GM12878 (cell line): ENCODE measurements around the gene LEKR1. TPM values are rescaled to one million over a fixed set of nuclear protein-coding genes. Genes with fewer than 3 reads are reported as not detected.
A peak's percentile ranks its signal among the peaks of the same experiment; 100 is the strongest.

ENCODE experiments used
- ATAC-seq: fragments of 200-7000 bp; cut with Tn5 transposase; 3 replicates; pipeline ENCODE4 v1.9.1; 2020; ENCODE audit warnings: mild to moderate bottlenecking, moderate library complexity
- BruUV-seq: library from RNA; stranded (reverse); fragments of 400-500 nt; replicated peaks from 2 replicates; lab custom pipeline; 2021; lab: Mats Ljungman, UMichigan
- CTCF ChIA-PET: fragments of 300-600 bp; sonication (Branson Sonifier 250); formaldehyde crosslinking; extraction: SDS; loops from one replicate; lab custom pipeline; 2021; ENCODE audit warnings: inconsistent platforms; lab: Yijun Ruan, JAX
- POLR2A ChIA-PET: fragments of 350-600 bp; formaldehyde crosslinking; extraction: SDS; loops from one replicate; lab custom pipeline; 2021; ENCODE audit warnings: inconsistent platforms; lab: Charles Lee
- RAD21 ChIA-PET: fragments of 300-600 bp; sonication (Branson Sonifier 250); formaldehyde crosslinking; loops from one replicate; lab custom pipeline; 2023; ENCODE audit warnings: antibody characterized with exemption; ENCODE audit not compliant: unreplicated experiment; lab: Charles Lee
- SMC1A ChIA-PET: fragments of 300-600 bp; sonication (Branson Sonifier 250); formaldehyde crosslinking; loops from one replicate; lab custom pipeline; 2023; ENCODE audit not compliant: unreplicated experiment, uncharacterized antibody; lab: Charles Lee
- DNase-seq: peaks from one replicate; pipeline ENCODE4 v3.0.0-alpha.2; 2011; ENCODE audit warnings: low read depth, low spot score
- FAIRE-seq: peaks from 3 replicates; lab custom pipeline; 2011; peaks lifted over from hg19 to GRCh38; lab: Jason Lieb, UNC
- H2AFZ ChIP-seq: 2 replicates; pipeline ENCODE4 v1.6.0; 2011; ENCODE audit warnings: low read depth, low read length, control low read depth; ENCODE audit not compliant: control insufficient read depth
- H3K27ac ChIP-seq: 2 replicates; pipeline ENCODE4 v1.5.1; 2011; ENCODE audit warnings: control low read depth; ENCODE audit not compliant: control insufficient read depth, insufficient read depth
- H3K27me3 ChIP-seq, 2 experiments: replicated peaks in 1 of 2; 2 replicates each; pipeline versions ENCODE4 v1.6.0 to v1.6.1; 2011; ENCODE audit warnings: low read length in 1 of 2; ENCODE audit not compliant: control insufficient read depth in 2 of 2, insufficient read depth in 2 of 2
- H3K36me3 ChIP-seq, 2 experiments: 2 replicates each; pipeline ENCODE4 v1.5.1; 2011; ENCODE audit warnings: low read length in 1 of 2; ENCODE audit not compliant: control insufficient read depth in 2 of 2, insufficient read depth in 2 of 2
- H3K4me1 ChIP-seq: 2 replicates; pipeline ENCODE4 v1.6.1; 2011; ENCODE audit warnings: mild to moderate bottlenecking, low read length, moderate library complexity, mixed read lengths; ENCODE audit not compliant: control insufficient read depth, insufficient read depth
- H3K4me2 ChIP-seq: 2 replicates; pipeline ENCODE4 v1.6.0; 2011; ENCODE audit warnings: control low read depth; ENCODE audit not compliant: control insufficient read depth, insufficient read depth
- H3K4me3 ChIP-seq: fragments of 200-600 bp; sonication (generic); 2 replicates; pipeline ENCODE4 v1.5.1; 2016
- H3K79me2 ChIP-seq: 2 replicates; pipeline ENCODE4 v1.6.0; 2011; ENCODE audit warnings: low read length; ENCODE audit not compliant: control insufficient read depth, insufficient read depth
- H3K9ac ChIP-seq: 2 replicates; pipeline ENCODE4 v1.8.0; 2011; ENCODE audit warnings: low read length, control low read depth, mixed read lengths; ENCODE audit not compliant: control insufficient read depth, insufficient read depth
- H3K9me3 ChIP-seq: replicated peaks from 3 replicates; pipeline ENCODE4 v1.5.1; 2011; ENCODE audit warnings: mild to moderate bottlenecking, low read length; ENCODE audit not compliant: control insufficient read depth, insufficient read depth
- H4K20me1 ChIP-seq: 2 replicates; pipeline ENCODE4 v1.6.0; 2011; ENCODE audit not compliant: control insufficient read depth, insufficient read depth
- BACH1 ChIP-seq: fragments of 450-650 bp; IDR thresholded peaks from 2 replicates; pipeline ENCODE4 v1.6.1; 2017; ENCODE audit warnings: mild to moderate bottlenecking, borderline replicate concordance
- BHLHE40 ChIP-seq, 2 experiments: fragments of 450-650 bp in 1 of 2; IDR thresholded peaks; 2 replicates each; pipeline ENCODE4 v1.6.1; 2011 to 2017; ENCODE audit warnings: low read depth in 2 of 2, borderline replicate concordance in 1 of 2, improper control_type of control experiment in 1 of 2, low read length in 1 of 2, mild to moderate bottlenecking in 1 of 2
- BRCA1 ChIP-seq: IDR thresholded peaks from 2 replicates; pipeline ENCODE4 v1.6.1; 2011; ENCODE audit warnings: low read depth, low read length, improper control_type of control experiment
- E4F1 ChIP-seq: fragments of 450-650 bp; IDR thresholded peaks from 2 replicates; pipeline ENCODE4 v1.6.1; 2018; ENCODE audit warnings: borderline replicate concordance, mild to moderate bottlenecking; ENCODE audit not compliant: partially characterized antibody
- IRF4 ChIP-seq: IDR thresholded peaks from 2 replicates; pipeline ENCODE4 v1.6.1; 2011; ENCODE audit warnings: low read depth, low read length
- PML ChIP-seq: IDR thresholded peaks from 2 replicates; pipeline ENCODE4 v1.6.1; 2012; ENCODE audit warnings: low read length, inconsistent platforms
- RAD51 ChIP-seq: fragments of 450-650 bp; IDR thresholded peaks from 2 replicates; pipeline ENCODE4 v1.6.1; 2016; ENCODE audit warnings: moderate library complexity, mild to moderate bottlenecking, inconsistent platforms
- SMC3 ChIP-seq: IDR thresholded peaks from 2 replicates; pipeline ENCODE4 v1.6.1; 2011; ENCODE audit warnings: low read length, improper control_type of control experiment, borderline replicate concordance
- SREBF2 ChIP-seq: IDR thresholded peaks from 2 replicates; pipeline ENCODE4 v1.6.1; 2012; ENCODE audit warnings: mild to moderate bottlenecking, low read length
- WGBS: methylation state at CpG from one replicate; pipeline ENCODE4 v1.1.6; 2016; ENCODE audit warnings: low lambda C conversion rate; ENCODE audit not compliant: insufficient replicate concordance, insufficient coverage; ENCODE audit errors: missing lambda C conversion rate; 5-methylcytosine and 5-hydroxymethylcytosine counted together
- in situ Hi-C: fragments of 300-500 bp; cut with MboI; formaldehyde crosslinking; loops from 9 replicates; pipeline ENCODE4 v1.14.3; 2018; ENCODE audit warnings: mixed read lengths
- intact Hi-C: fragments of 100-400 bp; cut with micrococcal nuclease; formaldehyde crosslinking; loops from one replicate; pipeline ENCODE4 v1.14.2; 2022; ENCODE audit not compliant: unreplicated experiment
- polyA plus RNA-seq, 11 experiments: library from polyadenylated mRNA; depleted of rRNA in 4 of 11; unstranded in 6 of 11; stranded (reverse) in 5 of 11; fragments of >200 nt; fragmentation: Nextera tagmentation in 4 of 11; fragmentation: Illumina TruSeq in 1 of 11; extraction: Ambion mirVana in 4 of 11; extraction: Trizol in 1 of 11; gene quantifications; 1 replicate in 1 of 11; 2 replicates in 10 of 11; pipeline versions ENCODE4 v1.2.1 to v1.2.3, GENCODE V29; 2011 to 2016; ENCODE audit warnings: inconsistent platforms in 2 of 11, missing spikeins in 2 of 11, low read depth in 1 of 11
- total RNA-seq, 4 experiments: library from RNA; depleted of rRNA in 3 of 4; stranded (reverse); fragments of >200 nt in 3 of 4; fragmentation: Illumina TruSeq in 1 of 4; extraction: Trizol in 1 of 4; gene quantifications; 2 replicates each; pipeline versions ENCODE4 v1.2.1 to v1.2.3, GENCODE V29; 2013 to 2021

LEKR1 gene
- total and polyA plus RNA-seq, 10 of the 15 experiments (the other 5 are each of a cell fraction or from before 2014, with no cell fraction given), result 0.48 to 3.2 (median 1.3) TPM

GRCh38 chr3:157051055-157051454, 224.9 kb downstream of the LEKR1 start:
- Histone ChIP-seq H3K27ac (no peak overlapping the region), H3K4me2 (no peak overlapping the region), H3K27me3 (no peaks in the 10 kb centered on the region), H4K20me1 (no peaks in the 10 kb centered on the region), H3K4me1 (peaks cover 11% of the 10 kb centered on the region), H3K4me3 (no peak overlapping the region), H2AFZ (peak overlapping the region; percentile 9; the same call in 1 of the 2 replicates), H3K9ac (no peak overlapping the region), H3K36me3 (no peaks in the 10 kb centered on the region), H3K79me2 (no peaks in the 10 kb centered on the region), H3K9me3 (peaks cover 6% of the 10 kb centered on the region; the same call in 2 of the 3 replicates)
- FAIRE-seq (no peak), ATAC-seq (peak; percentile 32; the same call in 2 of the 3 replicates), DNase-seq (no peak)
- RAD21 ChIA-PET, result interaction anchor here (1.1 kb wide), 1 partner anchor 43 kb away, joined by 3 read pairs; no protein-coding TSS in a partner anchor
- no TSS peak for BruUV-seq
- CTCF ChIA-PET, result interaction anchor here (1.1 to 2.6 kb wide), 8 partner anchors 8 to 106 kb away, joined by 3 to 8 read pairs (median 4); no protein-coding TSS in a partner anchor
- intact Hi-C loops (no loop called here), in situ Hi-C loops (no loop called here)
- 77% methylated on average over 3 of the region's 3 CpGs for WGBS
- POLR2A ChIA-PET, result no interaction called here
- TF ChIP-seq RAD51 (no peak), BHLHE40 (IDR thresholded peaks at IDR 0.05; ENCODE audit: borderline replicate concordance in 1 of 2, low read depth in 2 of 2, low read length in 1 of 2) (peak in 1 of 2 experiments; percentile 22; a peak in 1 of 4 replicates), PML (no peak), SMC3 (no peak), IRF4 (no peak)
- SMC1A ChIA-PET, result interaction anchor here (0.9 to 1.5 kb wide), 8 partner anchors 9 to 42 kb away, joined by 3 to 6 read pairs (median 3); no protein-coding TSS in a partner anchor

GRCh38 chr3:157051591-157051990, 225.4 kb downstream of the LEKR1 start:
- Histone ChIP-seq H3K4me3 (no peak overlapping the region), H3K9ac (no peak overlapping the region), H3K4me1 (peaks cover 7% of the 10 kb centered on the region), H2AFZ (no peak overlapping the region), H3K27ac (no peak overlapping the region), H3K27me3 (no peaks in the 10 kb centered on the region), H3K9me3 (peaks cover 6% of the 10 kb centered on the region; the same call in 2 of the 3 replicates), H3K36me3 (no peaks in the 10 kb centered on the region), H4K20me1 (no peaks in the 10 kb centered on the region), H3K79me2 (no peaks in the 10 kb centered on the region), H3K4me2 (no peak overlapping the region)
- in situ Hi-C loops (no loop called here), intact Hi-C loops (no loop called here)
- TF ChIP-seq BRCA1 (no peak), SREBF2 (no peak), E4F1 (no peak), BACH1 (no peak)
- ChIA-PET RAD21 (interaction anchor here (1.1 to 1.4 kb wide), 2 partner anchors 25 to 42 kb away, joined by 3 to 5 read pairs; no protein-coding TSS in a partner anchor), POLR2A (no interaction called here), CTCF (interaction anchor here (1.1 to 2.6 kb wide), 7 partner anchors 9 to 105 kb away, joined by 3 to 8 read pairs (median 4); no protein-coding TSS in a partner anchor), SMC1A (interaction anchor here (0.9 to 2.5 kb wide), 9 partner anchors 8 to 80 kb away, joined by 3 to 6 read pairs (median 3); no protein-coding TSS in a partner anchor)
- BruUV-seq, result no TSS peak
- ATAC-seq (no peak), DNase-seq (no peak), FAIRE-seq (no peak)
